Purkinje cell (primary cell): ENCODE measurements around the gene DZIP1L. TPM values are rescaled to one million over a fixed set of nuclear protein-coding genes. Genes with fewer than 3 reads are reported as not detected.

Source experiments
- polyA plus RNA-seq: library from polyadenylated mRNA; unstranded; fragments of >200 nt; fragmentation: Nextera tagmentation; gene quantifications from 2 replicates; pipeline ENCODE4 v1.2.1, GENCODE V29; 2014

Gene DZIP1L, protein sequence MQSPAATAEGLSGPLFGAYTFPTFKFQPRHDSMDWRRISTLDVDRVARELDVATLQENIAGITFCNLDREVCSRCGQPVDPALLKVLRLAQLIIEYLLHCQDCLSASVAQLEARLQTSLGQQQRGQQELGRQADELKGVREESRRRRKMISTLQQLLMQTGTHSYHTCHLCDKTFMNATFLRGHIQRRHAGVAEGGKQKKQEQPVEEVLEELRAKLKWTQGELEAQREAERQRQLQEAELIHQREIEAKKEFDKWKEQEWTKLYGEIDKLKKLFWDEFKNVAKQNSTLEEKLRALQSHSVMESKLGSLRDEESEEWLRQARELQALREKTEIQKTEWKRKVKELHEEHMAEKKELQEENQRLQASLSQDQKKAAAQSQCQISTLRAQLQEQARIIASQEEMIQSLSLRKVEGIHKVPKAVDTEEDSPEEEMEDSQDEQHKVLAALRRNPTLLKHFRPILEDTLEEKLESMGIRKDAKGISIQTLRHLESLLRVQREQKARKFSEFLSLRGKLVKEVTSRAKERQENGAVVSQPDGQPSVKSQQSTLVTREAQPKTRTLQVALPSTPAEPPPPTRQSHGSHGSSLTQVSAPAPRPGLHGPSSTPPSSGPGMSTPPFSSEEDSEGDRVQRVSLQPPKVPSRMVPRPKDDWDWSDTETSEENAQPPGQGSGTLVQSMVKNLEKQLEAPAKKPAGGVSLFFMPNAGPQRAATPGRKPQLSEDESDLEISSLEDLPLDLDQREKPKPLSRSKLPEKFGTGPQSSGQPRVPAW
- not detected in 2 replicates for polyA plus RNA-seq

GRCh38 chr3:138114988-138115971 lies at the start of gene DZIP1L:
Gene DZIP1L (minus strand): TSS chr3:138115608. CDS start chr3:138103971, 11,637 bp downstream.

GRCh38 chr3:138132239-138132638 lies 16.8 kb upstream of the DZIP1L start, which contains the start of gene A4GNT:
Gene A4GNT (minus strand): TSS chr3:138132390. CDS start chr3:138131256, 1,134 bp downstream.

Other genes with a start within 250 kb of the DZIP1L start
- not detected in 2 replicates for gene CLDN18, start 105.4 kb downstream of the DZIP1L start, polyA plus RNA-seq
- not detected in 2 replicates for gene A4GNT, start 16.8 kb upstream of the DZIP1L start, polyA plus RNA-seq
- gene DBR1, start 59.3 kb upstream of the DZIP1L start, polyA plus RNA-seq, result 7.1 and 7.7 TPM in 2 replicates
- 34.8 and 59.0 TPM in 2 replicates for gene ARMC8, start 71.7 kb upstream of the DZIP1L start, polyA plus RNA-seq
- 5.3 and 6.2 TPM in 2 replicates for gene NME9, start 214.2 kb upstream of the DZIP1L start, polyA plus RNA-seq
- gene MRAS, start 233.0 kb upstream of the DZIP1L start, polyA plus RNA-seq, result 22.5 and 24.3 TPM in 2 replicates